Type B pancreatic cell (in vitro differentiated cells): Measurements from ENCODE around the gene SCEL. TPM values are rescaled to one million over a fixed set of nuclear protein-coding genes. Genes with fewer than 3 reads are reported as not detected.
A peak's percentile ranks its signal among the peaks of the same experiment; 100 is the strongest.

Source experiments
- DNase-seq: peaks from one replicate; pipeline ENCODE4 v3.0.0; 2021; ENCODE audit warnings: mixed read lengths; ENCODE audit not compliant: unreplicated experiment; ENCODE audit errors: extremely low spot score
- H3K27ac Mint-ChIP-seq: 2 replicates; pipeline ENCODE4 v1.8.0; 2021; ENCODE audit warnings: mild to moderate bottlenecking, mixed read lengths
- H3K27me3 Mint-ChIP-seq: 2 replicates; pipeline ENCODE4 v1.8.0; 2021; ENCODE audit warnings: mixed read lengths
- H3K36me3 Mint-ChIP-seq: 2 replicates; pipeline ENCODE4 v1.8.0; 2021; ENCODE audit warnings: mixed read lengths
- H3K4me1 Mint-ChIP-seq: one replicate; pipeline ENCODE4 v1.8.0; 2021; ENCODE audit warnings: mixed read lengths; ENCODE audit not compliant: unreplicated experiment
- H3K4me3 Mint-ChIP-seq: 2 replicates; pipeline ENCODE4 v1.8.0; 2021; ENCODE audit warnings: mild to moderate bottlenecking, mixed read lengths
- H3K9me3 Mint-ChIP-seq: 2 replicates; pipeline ENCODE4 v1.8.0; 2021; ENCODE audit warnings: mixed read lengths
- CTCF ChIP-seq: fragments of 200-600 bp; sonication (generic); conservative IDR thresholded peaks from 2 replicates; pipeline ENCODE4 v1.5.0; 2021; ENCODE audit warnings: antibody characterized with exemption, mild to moderate bottlenecking
- total RNA-seq: library from RNA; stranded (reverse); gene quantifications from 2 replicates; pipeline ENCODE4 v1.2.1, GENCODE V29; 2021; ENCODE audit warnings: low replicate concordance

Gene SCEL
- total RNA-seq, 1 donor from 2014 or later, result 102 TPM

- Mint-ChIP-seq H3K36me3 (peaks cover 4% of the 10 kb centered on the region), H3K27ac (peak overlapping the region; percentile 90), H3K4me3 (peak overlapping the region; percentile 87), H3K4me1 (peaks cover 9% of the 10 kb centered on the region), H3K27me3 (no peaks in the 10 kb centered on the region), H3K9me3 (no peaks in the 10 kb centered on the region)
- no peak for DNase-seq
- no peak for TF ChIP-seq CTCF
These were observed 852 bp downstream of the SCEL start for GRCh38 chr13:77536358-77536757.

- Mint-ChIP-seq H3K4me1 (peaks cover 9% of the 10 kb centered on the region), H3K27me3 (no peaks in the 10 kb centered on the region), H3K4me3 (peak overlapping the region; percentile 87), H3K27ac (peak overlapping the region; percentile 90), H3K36me3 (peaks cover 4% of the 10 kb centered on the region), H3K9me3 (no peaks in the 10 kb centered on the region)
- no peak for DNase-seq
- no peak for TF ChIP-seq CTCF
These were observed 1.9 kb downstream of the SCEL start for GRCh38 chr13:77537289-77537919.

- TF ChIP-seq CTCF, result no peak
- peaks cover 5% of the 10 kb centered on the region for H3K9me3 Mint-ChIP-seq
- H3K27me3 Mint-ChIP-seq, result no peaks in the 10 kb centered on the region
- H3K36me3 Mint-ChIP-seq, result peaks cover 4% of the 10 kb centered on the region
- peak overlapping the region; percentile 73 for H3K27ac Mint-ChIP-seq
- H3K4me1 Mint-ChIP-seq, result peaks cover 8% of the 10 kb centered on the region
- no peak for DNase-seq
- peak overlapping the region; percentile 20 for H3K4me3 Mint-ChIP-seq
These were observed 8.2 kb downstream of the SCEL start for GRCh38 chr13:77543711-77544110.

GRCh38 chr13:77544355-77544754 lies 8.8 kb downstream of the SCEL start:
- peak overlapping the region; percentile 44 for H3K4me3 Mint-ChIP-seq
- H3K4me1 Mint-ChIP-seq, result peaks cover 8% of the 10 kb centered on the region
- no peak for DNase-seq
- H3K27me3 Mint-ChIP-seq, result no peaks in the 10 kb centered on the region
- peak overlapping the region; percentile 73 for H3K27ac Mint-ChIP-seq
- peaks cover 5% of the 10 kb centered on the region for H3K9me3 Mint-ChIP-seq
- no peak for TF ChIP-seq CTCF
- H3K36me3 Mint-ChIP-seq, result peaks cover 4% of the 10 kb centered on the region

GRCh38 chr13:77544758-77545338 lies 9.3 kb downstream of the SCEL start:
- peaks cover 8% of the 10 kb centered on the region for H3K4me1 Mint-ChIP-seq
- DNase-seq, result no peak
- H3K4me3 Mint-ChIP-seq, result peak overlapping the region; percentile 44
- H3K27me3 Mint-ChIP-seq, result no peaks in the 10 kb centered on the region
- H3K36me3 Mint-ChIP-seq, result peaks cover 4% of the 10 kb centered on the region
- no peak for TF ChIP-seq CTCF
- H3K9me3 Mint-ChIP-seq, result peaks cover 5% of the 10 kb centered on the region
- H3K27ac Mint-ChIP-seq, result peak overlapping the region; percentile 73
